Esophagus muscularis mucosa (tissue), 4 donors: Measurements from ENCODE around the gene GATB. TPM values are rescaled to one million over a fixed set of nuclear protein-coding genes. Genes with fewer than 3 reads are reported as not detected.

Experiments
- DNase-seq: peaks from one replicate; pipeline ENCODE4 v3.0.0-alpha.2; 2017; ENCODE audit errors: extremely low spot score
- H3K27ac ChIP-seq, 4 donors: fragments of 200-600 bp; sonication (generic); replicated peaks in 1 of 4; 1 replicate in 3 of 4; 2 replicates in 1 of 4; pipeline ENCODE4 v1.5.1; 2016 to 2019; ENCODE audit warnings: mild to moderate bottlenecking in 1 of 4
- H3K27me3 ChIP-seq, 4 donors: fragments of 200-600 bp; sonication (generic); one replicate each; pipeline versions ENCODE4 v1.5.1 to v1.6.0; 2016 to 2019
- H3K36me3 ChIP-seq, 4 donors: fragments of 200-600 bp; sonication (generic); one replicate each; pipeline ENCODE4 v1.5.1; 2016 to 2019
- H3K4me1 ChIP-seq, 4 donors: fragments of 200-600 bp; sonication (generic); one replicate each; pipeline ENCODE4 v1.5.1; 2016 to 2019
- H3K4me3 ChIP-seq, 4 donors: fragments of 200-600 bp; sonication (generic); 1 replicate in 2 of 4; 2 replicates in 2 of 4; pipeline ENCODE4 v1.5.1; 2016 to 2019; ENCODE audit warnings: mild to moderate bottlenecking in 4 of 4, moderate library complexity in 1 of 4
- H3K9me3 ChIP-seq, 4 donors: fragments of 200-600 bp; sonication (generic); 1 replicate in 3 of 4; 2 replicates in 1 of 4; pipeline ENCODE4 v1.5.1; 2016 to 2019
- EP300 ChIP-seq: sonication (generic); formaldehyde crosslinking; IDR thresholded peaks from one replicate; pipeline ENCODE4 v1.6.1; 2017; ENCODE audit warnings: antibody characterized with exemption
- POLR2A ChIP-seq: fragments of 450-650 bp; IDR thresholded peaks from one replicate; pipeline ENCODE4 v1.6.1; 2017; ENCODE audit warnings: antibody characterized with exemption, moderate library complexity, mild to moderate bottlenecking, low read depth
- POLR2AphosphoS5 ChIP-seq, 2 donors: sonication (generic); formaldehyde crosslinking; IDR thresholded peaks; one replicate each; pipeline ENCODE4 v1.6.1; 2017; ENCODE audit warnings: antibody characterized with exemption in 2 of 2
- WGBS: methylation state at CpG from one replicate; pipeline ENCODE4 v1.1.5; 2018; 5-methylcytosine and 5-hydroxymethylcytosine counted together
- intact Hi-C: fragments of 100-400 bp; cut with DNase I; formaldehyde crosslinking; loops from one replicate; pipeline ENCODE4 v1.15.1; 2023
- total RNA-seq, 4 donors: library from RNA; depleted of rRNA; stranded (reverse); fragments of >200 nt; gene quantifications; one replicate each; pipeline versions ENCODE4 v1.1.0 to v1.2.1, GENCODE V29; 2016
- TF ChIP-seq, protein P1 (sequence below), 3 experiments: fragments of 200-600 bp in 2 of 3; fragments of 450-650 bp in 1 of 3; sonication (generic) in 2 of 3; IDR thresholded peaks; one replicate each; pipeline ENCODE4 v1.5.1; 2017 to 2019; ENCODE audit warnings: antibody characterized with exemption in 3 of 3, mild to moderate bottlenecking in 2 of 3, moderate library complexity in 1 of 3

The GATB gene
- total RNA-seq, 4 donors from 2014 or later = 12.4 to 19.9 (median 16.4) TPM

DNA sequence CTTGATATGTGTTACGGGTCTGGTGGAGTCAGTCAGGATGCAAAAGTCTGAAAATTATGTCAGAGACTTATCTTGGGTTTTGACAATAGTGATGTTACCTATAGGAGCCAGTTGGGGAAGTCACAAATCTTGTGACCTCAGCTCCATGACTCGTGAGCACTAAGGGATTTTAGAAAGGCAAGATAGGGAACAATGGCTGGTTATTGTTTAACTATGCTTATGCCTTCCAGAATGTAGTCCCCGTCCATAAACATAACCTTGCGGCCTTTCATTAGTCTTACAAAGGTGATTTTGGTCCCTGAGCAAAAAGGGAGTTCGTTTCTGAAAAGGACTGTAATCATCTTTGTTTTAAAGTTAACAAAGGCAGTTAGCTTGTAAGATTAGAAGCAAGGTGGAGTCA lies 23.9 kb upstream of the GATB start:
- H3K27me3 ChIP-seq = no peaks in the 10 kb centered on the region
- no peak overlapping the region for H3K27ac ChIP-seq
- TF ChIP-seq, protein P1, sequence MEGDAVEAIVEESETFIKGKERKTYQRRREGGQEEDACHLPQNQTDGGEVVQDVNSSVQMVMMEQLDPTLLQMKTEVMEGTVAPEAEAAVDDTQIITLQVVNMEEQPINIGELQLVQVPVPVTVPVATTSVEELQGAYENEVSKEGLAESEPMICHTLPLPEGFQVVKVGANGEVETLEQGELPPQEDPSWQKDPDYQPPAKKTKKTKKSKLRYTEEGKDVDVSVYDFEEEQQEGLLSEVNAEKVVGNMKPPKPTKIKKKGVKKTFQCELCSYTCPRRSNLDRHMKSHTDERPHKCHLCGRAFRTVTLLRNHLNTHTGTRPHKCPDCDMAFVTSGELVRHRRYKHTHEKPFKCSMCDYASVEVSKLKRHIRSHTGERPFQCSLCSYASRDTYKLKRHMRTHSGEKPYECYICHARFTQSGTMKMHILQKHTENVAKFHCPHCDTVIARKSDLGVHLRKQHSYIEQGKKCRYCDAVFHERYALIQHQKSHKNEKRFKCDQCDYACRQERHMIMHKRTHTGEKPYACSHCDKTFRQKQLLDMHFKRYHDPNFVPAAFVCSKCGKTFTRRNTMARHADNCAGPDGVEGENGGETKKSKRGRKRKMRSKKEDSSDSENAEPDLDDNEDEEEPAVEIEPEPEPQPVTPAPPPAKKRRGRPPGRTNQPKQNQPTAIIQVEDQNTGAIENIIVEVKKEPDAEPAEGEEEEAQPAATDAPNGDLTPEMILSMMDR (IDR thresholded peaks at IDR 0.05) = no peak
- no peak for TF ChIP-seq POLR2A
- TF ChIP-seq EP300 = no peak
- no peak for TF ChIP-seq POLR2AphosphoS5 (IDR thresholded peaks at IDR 0.05)
- H3K36me3 ChIP-seq = no peaks in the 10 kb centered on the region
- H3K9me3 ChIP-seq = no peaks in the 10 kb centered on the region
- no peak overlapping the region for H3K4me3 ChIP-seq
- WGBS = 72% methylated on average over 5 of the region's 5 CpGs
- H3K4me1 ChIP-seq = peaks cover 0 to 8% (median 0%) of the 10 kb centered on the region in 4 donors
- DNase-seq = peak; percentile 55
- intact Hi-C loops = no loop called here

DNA sequence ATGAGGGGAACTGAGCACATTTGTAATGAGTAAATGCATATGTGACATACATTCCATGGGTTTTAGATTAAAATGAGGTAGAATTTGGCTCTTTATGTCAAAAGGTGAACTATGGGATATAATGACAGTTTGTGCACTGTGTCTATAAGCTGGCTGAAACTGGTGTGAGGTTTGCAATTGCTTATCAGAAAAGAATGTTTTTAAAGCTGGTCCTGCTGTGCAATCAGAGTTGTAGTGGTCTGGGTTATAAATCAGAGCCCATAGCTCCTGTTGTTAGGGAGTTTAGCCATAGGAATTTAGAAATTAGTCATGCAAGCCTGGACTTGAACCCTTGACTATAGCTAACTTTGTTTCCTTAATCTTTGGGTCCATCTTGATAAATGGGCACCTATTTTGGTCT lies 23.1 kb upstream of the GATB start:
- intact Hi-C loops = no loop called here
- Histone ChIP-seq H3K9me3 (no peaks in the 10 kb centered on the region), H3K4me3 (no peak overlapping the region), H3K27ac (no peak overlapping the region), H3K4me1 (peaks cover 0 to 8% (median 0%) of the 10 kb centered on the region in 4 donors), H3K27me3 (no peaks in the 10 kb centered on the region), H3K36me3 (no peaks in the 10 kb centered on the region)
- TF ChIP-seq POLR2A = no peak
- TF ChIP-seq POLR2AphosphoS5 (IDR thresholded peaks at IDR 0.05) = no peak
- TF ChIP-seq, protein P1 (IDR thresholded peaks at IDR 0.05) = no peak
- TF ChIP-seq EP300 = no peak
- DNase-seq = peak; percentile 19

DNA sequence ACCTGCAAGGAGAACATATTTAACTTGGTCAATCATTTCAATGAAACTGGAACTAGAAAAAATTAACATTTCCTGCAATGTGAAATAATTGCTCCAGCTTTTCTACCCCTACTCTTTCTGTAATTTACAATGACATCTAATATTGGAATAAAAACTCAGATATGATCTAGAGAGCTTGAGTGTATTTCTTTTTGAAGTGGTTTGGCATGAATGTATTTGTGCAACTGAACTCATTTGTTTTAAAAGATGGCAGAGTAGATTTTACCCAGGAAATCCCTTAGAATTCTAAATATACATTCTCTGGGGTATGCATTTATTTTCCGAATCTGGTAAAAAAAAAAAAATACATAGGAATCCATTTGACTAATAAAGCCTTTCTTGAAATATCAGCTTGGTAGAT lies 21.5 kb upstream of the GATB start:
- no peak for TF ChIP-seq POLR2AphosphoS5 (IDR thresholded peaks at IDR 0.05)
- TF ChIP-seq POLR2A = no peak
- TF ChIP-seq, protein P1 (IDR thresholded peaks at IDR 0.05) = no peak
- no peak for TF ChIP-seq EP300

DNA sequence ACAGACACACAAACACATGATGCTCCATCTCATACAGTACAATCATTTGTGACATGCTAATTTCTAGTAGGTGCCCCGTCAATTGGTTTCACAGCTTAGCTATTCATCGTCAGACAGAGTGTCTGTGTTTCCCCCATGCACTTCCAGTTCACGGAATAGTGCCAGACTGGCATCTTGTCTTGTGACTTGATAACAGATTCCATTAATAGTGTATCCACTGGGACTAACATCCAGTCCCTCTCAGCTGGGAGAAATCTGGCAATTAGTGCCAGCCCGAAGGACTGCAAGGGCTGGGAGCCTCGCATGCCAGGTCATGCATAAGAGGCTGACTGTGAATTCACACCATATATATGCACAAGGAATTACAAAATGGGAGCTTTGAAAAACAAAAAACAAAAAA lies 20.2 kb upstream of the GATB start:
- Histone ChIP-seq H3K4me3 (no peak overlapping the region), H3K4me1 (peaks cover 0 to 8% (median 0%) of the 10 kb centered on the region in 4 donors), H3K27me3 (no peaks in the 10 kb centered on the region), H3K27ac (no peak overlapping the region), H3K9me3 (no peaks in the 10 kb centered on the region), H3K36me3 (no peaks in the 10 kb centered on the region)
- TF ChIP-seq, protein P1 (IDR thresholded peaks at IDR 0.05) = no peak
- TF ChIP-seq POLR2AphosphoS5 (IDR thresholded peaks at IDR 0.05) (no peak), EP300 (no peak)
- peak; percentile 62 for DNase-seq
- 80% methylated on average over 5 of the region's 5 CpGs for whole genome bisulfite sequencing
- intact Hi-C loops = no loop called here

More for the DNA sequence above, 21.5 kb upstream of the GATB start:
- H3K4me3 ChIP-seq = no peak overlapping the region
- 85% methylated on average over 1 of the region's 1 CpG for WGBS
- H3K4me1 ChIP-seq = peaks cover 0 to 8% (median 0%) of the 10 kb centered on the region in 4 donors
- no peaks in the 10 kb centered on the region for H3K27me3 ChIP-seq
- no peak overlapping the region for H3K27ac ChIP-seq
- no peaks in the 10 kb centered on the region for H3K36me3 ChIP-seq
- no peaks in the 10 kb centered on the region for H3K9me3 ChIP-seq
- intact Hi-C loops = no loop called here
- no peak for DNase-seq

DNA sequence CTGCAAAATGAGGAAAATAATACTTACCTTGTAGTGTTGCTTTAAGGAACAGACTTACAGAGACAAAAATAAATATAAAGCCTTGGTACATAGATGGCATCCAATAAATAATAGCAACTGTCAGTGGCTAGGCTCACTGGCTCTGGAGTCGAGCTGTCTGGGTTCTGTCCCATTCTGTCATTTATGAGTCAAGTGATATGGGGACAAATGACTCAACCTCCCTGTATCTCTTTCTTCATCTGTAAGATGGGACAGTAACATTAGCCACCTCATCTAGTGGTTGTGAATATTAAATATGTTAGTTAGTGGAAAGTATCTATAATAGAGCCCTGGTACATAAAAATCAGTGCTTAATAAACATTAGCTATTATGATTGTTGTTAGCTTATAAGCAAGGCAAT lies 16.7 kb upstream of the GATB start:
- Histone ChIP-seq H3K4me3 (no peak overlapping the region), H3K36me3 (no peaks in the 10 kb centered on the region), H3K9me3 (peaks cover 0 to 17% (median 12%) of the 10 kb centered on the region in 4 donors), H3K4me1 (peaks cover 0 to 8% (median 0%) of the 10 kb centered on the region in 4 donors), H3K27ac (no peak overlapping the region), H3K27me3 (no peaks in the 10 kb centered on the region)
- intact Hi-C loops = no loop called here
- TF ChIP-seq, protein P1 (IDR thresholded peaks at IDR 0.05) = no peak
- no peak for TF ChIP-seq POLR2A
- no peak for TF ChIP-seq EP300
- TF ChIP-seq POLR2AphosphoS5 (IDR thresholded peaks at IDR 0.05) = no peak
- no peak for DNase-seq
- WGBS = 71% methylated on average over 1 of the region's 1 CpG
